Endothelial cell of umbilical vein (primary cell): Measurements from ENCODE around the gene FILIP1L.

Source experiments
- EZH2 ChIP-seq: IDR thresholded peaks from 2 replicates; pipeline ENCODE4 v1.6.1; 2012; ENCODE audit warnings: borderline replicate concordance, low read depth, mild to moderate bottlenecking, moderate library complexity, low read length, inconsistent platforms; ENCODE audit not compliant: severe bottlenecking
- FOS ChIP-seq: IDR thresholded peaks from 2 replicates; pipeline ENCODE4 v1.6.1; 2011; ENCODE audit warnings: mild to moderate bottlenecking, low read length, moderate library complexity, borderline replicate concordance; ENCODE audit not compliant: insufficient read depth
- MYC ChIP-seq: IDR thresholded peaks from one replicate; pipeline ENCODE4 v1.6.1; 2011; ENCODE audit warnings: mild to moderate bottlenecking, low read depth, low read length
- POLR2A ChIP-seq: IDR thresholded peaks from 2 replicates; pipeline ENCODE4 v1.6.1; 2012; ENCODE audit warnings: low read depth, mild to moderate bottlenecking, control low read depth, low read length
- POLR2AphosphoS5 ChIP-seq: IDR thresholded peaks from 2 replicates; pipeline ENCODE4 v1.6.1; 2012; ENCODE audit warnings: low read depth, mild to moderate bottlenecking, control low read depth, low read length, moderate library complexity; ENCODE audit not compliant: insufficient read depth
- TF ChIP-seq, protein P1 (sequence below), 2 donors: IDR thresholded peaks; 1 replicate in 1 of 2; 2 replicates in 1 of 2; pipeline ENCODE4 v1.5.1; 2011; ENCODE audit warnings: low read length in 2 of 2, mild to moderate bottlenecking in 2 of 2, moderate library complexity in 2 of 2, control low read depth in 1 of 2, inconsistent platforms in 1 of 2, low read depth in 1 of 2; ENCODE audit not compliant: insufficient read depth in 1 of 2; ENCODE audit errors: extremely low read depth in 1 of 2
- TF ChIP-seq, protein P2 (sequence below): IDR thresholded peaks from 2 replicates; pipeline ENCODE4 v1.6.1; 2011; ENCODE audit not compliant: insufficient read depth, insufficient read length

DNA sequence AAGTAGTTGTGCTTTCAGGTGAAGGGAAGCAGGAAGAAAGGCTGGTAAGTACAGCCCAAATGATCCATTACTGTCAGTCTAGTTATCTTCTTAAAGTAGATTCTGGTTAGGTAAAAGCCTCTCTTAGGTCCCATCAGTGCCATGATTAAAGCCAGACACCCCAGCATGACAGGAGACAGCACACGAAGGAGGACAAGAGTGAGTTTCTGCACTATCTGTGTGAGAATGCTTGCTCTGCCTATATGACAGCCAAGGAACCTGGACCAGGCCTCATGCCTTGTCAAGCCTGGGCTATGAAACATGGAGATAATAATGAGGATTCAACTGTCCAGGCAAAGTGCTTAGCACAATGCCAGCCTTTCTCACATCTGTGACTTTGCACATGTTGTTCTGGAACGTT lies 13.5 kb upstream of the FILIP1L start:
- TF ChIP-seq, protein P1, sequence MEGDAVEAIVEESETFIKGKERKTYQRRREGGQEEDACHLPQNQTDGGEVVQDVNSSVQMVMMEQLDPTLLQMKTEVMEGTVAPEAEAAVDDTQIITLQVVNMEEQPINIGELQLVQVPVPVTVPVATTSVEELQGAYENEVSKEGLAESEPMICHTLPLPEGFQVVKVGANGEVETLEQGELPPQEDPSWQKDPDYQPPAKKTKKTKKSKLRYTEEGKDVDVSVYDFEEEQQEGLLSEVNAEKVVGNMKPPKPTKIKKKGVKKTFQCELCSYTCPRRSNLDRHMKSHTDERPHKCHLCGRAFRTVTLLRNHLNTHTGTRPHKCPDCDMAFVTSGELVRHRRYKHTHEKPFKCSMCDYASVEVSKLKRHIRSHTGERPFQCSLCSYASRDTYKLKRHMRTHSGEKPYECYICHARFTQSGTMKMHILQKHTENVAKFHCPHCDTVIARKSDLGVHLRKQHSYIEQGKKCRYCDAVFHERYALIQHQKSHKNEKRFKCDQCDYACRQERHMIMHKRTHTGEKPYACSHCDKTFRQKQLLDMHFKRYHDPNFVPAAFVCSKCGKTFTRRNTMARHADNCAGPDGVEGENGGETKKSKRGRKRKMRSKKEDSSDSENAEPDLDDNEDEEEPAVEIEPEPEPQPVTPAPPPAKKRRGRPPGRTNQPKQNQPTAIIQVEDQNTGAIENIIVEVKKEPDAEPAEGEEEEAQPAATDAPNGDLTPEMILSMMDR (IDR thresholded peaks at IDR 0.05; ENCODE audit: extremely low read depth in 1 of 2, insufficient read depth in 1 of 2, low read depth in 1 of 2, low read length in 2 of 2): no peak
- TF ChIP-seq POLR2A: no peak
- TF ChIP-seq POLR2AphosphoS5: no peak
- no peak for TF ChIP-seq EZH2
- TF ChIP-seq MYC: no peak
- TF ChIP-seq, protein P2, sequence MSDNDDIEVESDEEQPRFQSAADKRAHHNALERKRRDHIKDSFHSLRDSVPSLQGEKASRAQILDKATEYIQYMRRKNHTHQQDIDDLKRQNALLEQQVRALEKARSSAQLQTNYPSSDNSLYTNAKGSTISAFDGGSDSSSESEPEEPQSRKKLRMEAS: no peak
- no peak for TF ChIP-seq FOS
